Erythroblast (primary cell): ENCODE measurements around the gene SHBG.

Source experiments
- GATA1 ChIP-seq: IDR thresholded peaks from 2 replicates; pipeline ENCODE4 v1.6.1; 2011; ENCODE audit warnings: low read depth, mild to moderate bottlenecking, control low read depth, low read length, moderate library complexity
- POLR2A ChIP-seq: IDR thresholded peaks from 2 replicates; pipeline ENCODE4 v1.6.1; 2011; ENCODE audit warnings: mild to moderate bottlenecking, low read length

DNA sequence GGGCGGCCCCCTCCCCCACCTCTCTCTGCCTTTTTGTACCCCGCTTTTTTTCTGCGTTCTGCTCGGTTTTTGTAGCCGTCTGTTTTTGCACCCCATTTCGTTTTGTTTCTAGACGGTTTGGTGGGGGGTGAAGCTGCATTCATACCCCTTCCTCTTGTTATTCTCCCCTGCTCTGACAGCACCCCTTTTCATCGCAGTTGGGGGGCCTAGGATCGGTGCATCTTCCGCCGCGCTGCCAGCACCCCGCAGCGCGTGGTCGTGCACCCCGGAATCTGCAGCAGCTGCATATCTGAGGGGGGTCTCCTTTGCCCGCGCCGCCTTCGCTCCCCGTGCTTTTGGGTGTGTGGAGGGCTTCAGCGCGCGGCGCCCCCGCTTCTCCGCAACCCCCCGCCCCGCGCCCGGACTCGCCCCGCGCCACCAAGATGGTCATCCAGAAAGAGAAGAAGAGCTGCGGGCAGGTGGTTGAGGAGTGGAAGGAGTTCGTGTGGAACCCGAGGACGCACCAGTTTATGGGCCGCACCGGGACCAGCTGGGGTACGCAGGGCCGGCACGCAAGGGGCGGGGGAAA, 21.2 kb downstream of the SHBG start:
- no peak for TF ChIP-seq POLR2A
- TF ChIP-seq GATA1, result no peak
